Mucosa of rectum (tissue), 2 donors: ENCODE data around the gene PROZ.

Experiments used
- H3K27ac ChIP-seq, 2 donors: one replicate each; pipeline ENCODE4 v1.7.0; 2013; ENCODE audit warnings: inconsistent platforms in 2 of 2, low read depth in 2 of 2, low read length in 2 of 2
- H3K27me3 ChIP-seq, 2 donors: one replicate each; pipeline ENCODE4 v1.7.0; 2013; ENCODE audit warnings: low read length in 2 of 2; ENCODE audit not compliant: control insufficient read depth in 2 of 2, insufficient read depth in 2 of 2
- H3K36me3 ChIP-seq, 2 donors: one replicate each; pipeline ENCODE4 v1.7.0; 2013; ENCODE audit warnings: low read length in 2 of 2; ENCODE audit not compliant: control insufficient read depth in 2 of 2, insufficient read depth in 2 of 2
- H3K4me1 ChIP-seq, 2 donors: one replicate each; pipeline ENCODE4 v1.7.0; 2013; ENCODE audit warnings: low read length in 2 of 2, mild to moderate bottlenecking in 1 of 2; ENCODE audit not compliant: control insufficient read depth in 2 of 2, insufficient read depth in 2 of 2
- H3K4me3 ChIP-seq, 2 donors: one replicate each; pipeline ENCODE4 v1.7.0; 2013; ENCODE audit warnings: low read length in 2 of 2
- H3K9ac ChIP-seq, 2 donors: one replicate each; pipeline ENCODE4 v1.7.0; 2013; ENCODE audit warnings: low read length in 2 of 2, low read depth in 1 of 2, mild to moderate bottlenecking in 1 of 2
- H3K9me3 ChIP-seq, 2 donors: one replicate each; pipeline ENCODE4 v1.7.0; 2013; ENCODE audit warnings: low read length in 2 of 2; ENCODE audit not compliant: control insufficient read depth in 2 of 2
- donor health status: healthy.
- donor health status: Normal muscosa, but diverticular disease.

PROZ gene

GRCh38 chr13:113120300-113121182, 37.9 kb upstream of the PROZ start:
- Histone ChIP-seq H3K27ac (no peak overlapping the region), H3K9me3 (no peaks in the 10 kb centered on the region), H3K9ac (no peak overlapping the region), H3K27me3 (no peaks in the 10 kb centered on the region), H3K36me3 (no peaks in the 10 kb centered on the region), H3K4me1 (peaks cover 4 to 6% of the 10 kb centered on the region in 2 donors), H3K4me3 (no peak overlapping the region)

- H3K9ac ChIP-seq: no peak overlapping the region
- peaks cover 0 to 2% of the 10 kb centered on the region in 2 donors for H3K27me3 ChIP-seq
- H3K9me3 ChIP-seq: no peaks in the 10 kb centered on the region
- peak overlapping the region in 1 of 2 donors; percentile 23 for H3K27ac ChIP-seq
- no peaks in the 10 kb centered on the region for H3K36me3 ChIP-seq
- H3K4me3 ChIP-seq: no peak overlapping the region
- H3K4me1 ChIP-seq: peaks cover 4 to 6% of the 10 kb centered on the region in 2 donors
Observed at GRCh38 chr13:113121183-113121927, 37.1 kb upstream of the PROZ start.

- H3K4me3 ChIP-seq: no peak overlapping the region
- peak overlapping the region; percentile 23 to 34 for H3K27ac ChIP-seq
- H3K9ac ChIP-seq: no peak overlapping the region
- peaks cover 4 to 6% of the 10 kb centered on the region in 2 donors for H3K4me1 ChIP-seq
- H3K9me3 ChIP-seq: no peaks in the 10 kb centered on the region
- H3K36me3 ChIP-seq: no peaks in the 10 kb centered on the region
- H3K27me3 ChIP-seq: peaks cover 0 to 2% of the 10 kb centered on the region in 2 donors
Observed at GRCh38 chr13:113121928-113122471, 36.4 kb upstream of the PROZ start.

- Histone ChIP-seq H3K9me3 (no peaks in the 10 kb centered on the region), H3K36me3 (no peaks in the 10 kb centered on the region), H3K4me1 (peaks cover 4 to 6% of the 10 kb centered on the region in 2 donors), H3K27ac (peak within 1 kb of the TSS; percentile 23 to 34), H3K9ac (peak within 1 kb of the TSS in 1 of 2 donors; percentile 21), H3K4me3 (peak within 1 kb of the TSS; percentile 37 to 46), H3K27me3 (peaks cover 0 to 2% of the 10 kb centered on the region in 2 donors)
Observed at GRCh38 chr13:113122550-113123225, 35.8 kb upstream of the PROZ start, which contains the start of gene F10. Gene F10, plus strand, starts transcription at chr13:113122799. Its CDS starts 57 bp downstream, at chr13:113122856.

- Histone ChIP-seq H3K36me3 (no peaks in the 10 kb centered on the region), H3K27ac (no peak overlapping the region), H3K4me1 (peaks cover 4 to 6% of the 10 kb centered on the region in 2 donors), H3K9me3 (no peaks in the 10 kb centered on the region), H3K27me3 (peaks cover 0 to 2% of the 10 kb centered on the region in 2 donors), H3K9ac (peak overlapping the region in 1 of 2 donors; percentile 21), H3K4me3 (peak overlapping the region; percentile 37 to 46)
Observed at GRCh38 chr13:113123226-113124201, 34.9 kb upstream of the PROZ start.

GRCh38 chr13:113124211-113124970, 34.1 kb upstream of the PROZ start:
- Histone ChIP-seq H3K4me1 (peaks cover 4 to 6% of the 10 kb centered on the region in 2 donors), H3K27ac (no peak overlapping the region), H3K36me3 (no peaks in the 10 kb centered on the region), H3K9me3 (no peaks in the 10 kb centered on the region), H3K9ac (no peak overlapping the region), H3K4me3 (no peak overlapping the region), H3K27me3 (peaks cover 0 to 5% of the 10 kb centered on the region in 2 donors)

- H3K4me1 ChIP-seq: peaks cover 4 to 6% of the 10 kb centered on the region in 2 donors
- no peak overlapping the region for H3K4me3 ChIP-seq
- no peak overlapping the region for H3K9ac ChIP-seq
- no peak overlapping the region for H3K27ac ChIP-seq
- H3K9me3 ChIP-seq: no peaks in the 10 kb centered on the region
- no peaks in the 10 kb centered on the region for H3K36me3 ChIP-seq
- peaks cover 0 to 5% of the 10 kb centered on the region in 2 donors for H3K27me3 ChIP-seq
Observed at GRCh38 chr13:113125506-113126264, 32.8 kb upstream of the PROZ start.
